Body of pancreas (tissue), 4 donors: ENCODE results near the gene PITPNC1.
"Not testable (repeated sequence)": the region's sequence is repeated elsewhere in the genome, so short reads cannot be mapped to it uniquely, and the experiment has no call there.

Experiments
- CTCF ChIP-seq, 7 experiments: fragments of 450-650 bp in 4 of 7; fragments of 200-600 bp in 3 of 7; sonication (generic) in 3 of 7; IDR thresholded peaks; one replicate each; pipeline ENCODE4 v1.5.1; 2016 to 2019; ENCODE audit warnings: antibody characterized with exemption in 7 of 7
- POLR2A ChIP-seq, 3 donors: fragments of 450-650 bp; IDR thresholded peaks; one replicate each; pipeline ENCODE4 v1.6.1; 2016; ENCODE audit warnings: antibody characterized with exemption in 3 of 3, mild to moderate bottlenecking in 2 of 3

GRCh38 chr17:67702861-67703260, 325.8 kb downstream of the PITPNC1 start:
- TF ChIP-seq CTCF, POLR2A (IDR thresholded peaks at IDR 0.05): not testable (repeated sequence)
